CD4-positive, alpha-beta T cell treated with Interleukin-4 for 4 hours (primary cell): Measurements from ENCODE around the gene KCND1.

ENCODE experiments used
- DNase-seq: peaks from one replicate; pipeline ENCODE4 v3.0.0-alpha.2; 2020

KCND1 gene

DNA sequence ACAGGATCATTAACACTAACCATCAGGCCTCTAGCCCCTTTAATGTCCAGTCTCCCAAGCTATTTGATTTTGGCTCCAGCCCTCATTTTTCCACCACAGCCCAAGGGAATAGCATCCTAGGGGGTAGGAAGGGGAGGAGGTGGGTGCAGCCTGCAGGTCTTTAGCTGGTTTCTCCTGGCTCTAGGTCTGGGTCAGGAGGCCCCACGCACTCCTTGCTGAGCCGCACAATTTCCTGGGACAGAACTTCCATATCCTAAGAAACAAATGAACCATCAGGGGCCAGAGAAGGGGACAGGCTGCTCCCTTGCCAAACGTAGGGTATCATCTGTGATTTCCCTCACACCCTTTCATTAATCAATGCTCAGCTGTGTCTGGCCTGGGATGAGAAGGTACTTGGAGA, 2.4 kb upstream of the KCND1 start:
- DNase-seq: no peak

DNA sequence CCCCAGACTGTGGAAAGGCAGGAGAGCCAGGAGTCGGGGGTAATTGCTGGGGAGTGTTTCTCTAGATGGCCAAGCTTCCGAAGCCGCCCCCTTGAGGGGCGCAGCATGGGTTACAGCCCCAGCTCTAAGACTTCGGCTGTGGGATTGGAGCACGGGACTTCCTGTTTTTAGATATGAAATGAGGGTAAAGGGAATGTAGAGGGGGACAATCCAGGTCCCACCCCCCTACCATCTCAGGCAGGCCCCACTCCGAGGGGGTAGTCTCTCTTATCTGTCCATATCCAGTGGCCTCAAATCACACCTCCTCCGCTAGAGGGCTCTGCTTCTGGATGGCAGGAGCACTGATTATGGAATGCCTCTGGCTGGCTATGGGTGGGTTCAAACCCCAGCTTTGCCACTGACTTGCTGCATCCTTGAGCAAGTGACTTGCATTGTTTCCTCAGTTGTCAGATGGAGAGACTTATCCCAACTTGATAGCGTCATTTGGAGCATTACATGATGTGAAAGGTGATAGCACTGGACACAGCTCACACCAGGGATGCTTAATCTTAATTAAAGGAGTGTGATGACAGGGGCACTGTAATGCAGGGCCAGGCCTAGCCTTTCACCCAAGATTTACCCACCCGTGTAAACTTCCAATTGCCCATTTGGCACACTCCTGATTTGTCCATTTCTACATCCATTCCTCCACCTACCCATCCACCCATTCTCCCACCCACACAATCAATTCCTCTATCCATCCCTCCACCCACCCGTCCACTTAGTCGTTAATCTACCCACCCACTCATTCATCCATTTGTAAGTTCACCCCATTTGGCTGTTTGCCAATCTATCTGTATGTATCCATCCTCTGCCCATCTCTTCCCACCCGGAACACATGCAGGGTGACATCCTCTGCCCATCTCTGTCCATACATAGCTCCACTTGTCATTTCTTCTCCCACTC, 848 bp upstream of the KCND1 start:
- peak; percentile 25 for DNase-seq

DNA sequence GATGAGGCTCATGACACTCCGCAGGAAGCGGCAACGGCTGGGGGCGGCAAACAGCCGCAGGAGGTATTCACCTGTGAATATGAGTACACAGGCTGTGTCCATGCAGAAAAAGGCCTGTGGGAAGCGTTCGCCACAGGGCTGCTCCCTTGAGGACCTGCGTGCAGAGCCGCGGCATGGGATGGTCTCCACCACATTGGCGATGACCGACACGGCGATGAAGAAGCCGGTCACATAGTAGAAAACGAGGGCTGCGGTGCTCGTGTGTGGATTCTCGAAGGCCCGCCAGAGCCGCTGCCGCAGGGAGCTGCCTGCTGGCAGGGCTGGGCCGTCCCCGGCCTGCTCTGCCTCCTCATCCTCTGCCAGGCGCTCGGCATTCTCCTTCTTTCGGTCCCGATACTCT, 2.2 kb downstream of the KCND1 start:
- no peak for DNase-seq

DNA sequence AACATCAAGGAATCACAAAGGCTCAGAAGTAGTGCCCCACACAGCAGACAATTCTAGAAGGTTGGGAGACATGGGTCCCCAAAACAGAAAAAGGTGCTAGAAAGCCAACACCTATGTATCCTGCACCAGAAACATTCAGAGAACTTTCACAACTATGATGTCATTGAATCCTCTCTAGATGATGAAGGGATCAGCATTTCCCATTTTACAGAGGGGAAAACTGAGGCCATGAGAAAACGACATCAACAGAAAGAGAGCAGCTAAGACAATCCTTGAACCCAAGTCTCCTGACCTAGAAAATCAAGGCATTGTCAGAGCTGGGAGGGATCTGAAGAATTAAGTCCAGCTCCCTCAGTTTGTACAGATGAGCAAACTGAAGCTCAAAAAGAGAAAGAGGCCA, 3.3 kb downstream of the KCND1 start:
- no peak for DNase-seq

DNA sequence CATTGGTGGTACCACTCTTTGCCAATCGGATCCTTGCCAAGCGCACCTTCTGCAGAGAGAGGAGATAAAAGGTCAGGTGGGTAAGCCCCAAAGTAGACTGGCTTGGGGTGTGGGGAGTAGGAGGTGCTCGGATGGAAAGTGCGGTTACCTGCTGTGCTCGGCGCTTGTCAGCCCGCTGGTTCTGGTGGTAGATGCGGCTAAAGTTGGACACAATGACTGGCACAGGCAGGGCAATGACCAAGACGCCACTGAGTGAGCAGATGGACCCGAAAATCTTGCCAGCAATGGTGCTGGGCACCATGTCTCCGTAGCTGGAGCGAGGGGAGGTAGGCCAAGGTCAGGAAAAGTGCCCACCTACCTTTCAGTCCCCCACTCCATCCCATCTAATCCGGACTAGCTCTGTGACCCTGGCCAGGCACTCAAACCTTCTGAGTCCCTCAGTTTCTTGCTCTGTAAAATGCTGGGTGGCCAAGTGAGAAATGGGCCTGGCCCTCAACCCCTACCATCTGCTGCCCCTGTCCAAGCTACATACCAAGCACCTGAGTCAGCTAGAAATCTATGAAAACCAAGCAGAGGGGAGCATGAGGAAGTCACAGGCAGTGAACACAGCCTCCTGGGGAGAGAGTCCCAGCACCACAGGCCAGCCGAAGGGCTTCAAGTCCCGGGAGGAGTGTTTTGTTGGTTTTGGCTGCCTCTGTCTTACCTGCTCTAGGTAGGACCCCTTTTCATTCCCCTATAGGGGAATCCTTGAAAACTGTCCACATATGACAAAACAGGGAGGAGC, 4.7 kb downstream of the KCND1 start:
- no peak for DNase-seq

DNA sequence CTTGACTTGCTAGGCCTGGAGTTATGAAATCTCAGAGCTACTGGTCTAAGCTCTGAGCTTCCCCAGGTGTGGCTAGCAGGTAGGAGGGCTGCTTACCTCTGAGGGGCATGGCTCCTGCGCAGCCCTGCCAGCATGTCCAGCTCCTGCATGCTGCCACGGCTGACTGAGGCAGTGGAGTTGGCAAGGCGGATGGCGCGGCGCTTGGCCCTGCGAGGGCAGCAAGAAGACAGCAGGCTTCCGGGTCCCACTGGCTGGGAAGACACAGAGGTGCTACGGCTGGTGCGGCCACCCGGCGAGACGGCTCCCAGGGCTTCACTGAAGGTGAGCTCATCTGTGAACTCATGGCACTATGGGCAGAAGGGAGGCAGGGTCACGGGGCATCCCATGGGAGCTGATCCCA, 5.7 kb downstream of the KCND1 start:
- no peak for DNase-seq

DNA sequence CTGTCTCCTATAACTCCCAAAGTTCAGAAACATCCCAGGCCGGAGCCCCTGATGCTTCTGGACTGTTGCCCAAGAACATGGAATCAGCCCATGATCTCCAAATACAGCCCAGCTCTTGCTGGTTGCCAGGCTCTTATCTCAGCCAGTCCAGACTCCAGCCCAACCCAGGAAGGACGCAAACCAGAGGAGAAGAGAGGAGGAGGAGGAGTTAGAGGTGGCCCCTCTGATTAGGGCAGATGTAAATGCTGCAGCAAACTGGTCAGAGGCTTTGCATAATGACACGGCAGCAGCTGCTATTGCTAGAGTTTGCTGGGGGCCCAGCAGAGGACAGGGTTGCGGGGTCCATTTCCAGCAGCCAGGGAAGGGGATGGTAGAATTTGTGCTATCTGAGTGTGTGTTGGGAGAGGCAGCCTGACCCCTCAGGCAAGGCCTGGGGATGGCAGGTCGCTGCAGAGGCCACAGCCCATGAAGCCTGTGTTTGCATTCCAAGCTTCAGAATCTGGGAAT, 10.0 kb downstream of the KCND1 start:
- DNase-seq: no peak

DNA sequence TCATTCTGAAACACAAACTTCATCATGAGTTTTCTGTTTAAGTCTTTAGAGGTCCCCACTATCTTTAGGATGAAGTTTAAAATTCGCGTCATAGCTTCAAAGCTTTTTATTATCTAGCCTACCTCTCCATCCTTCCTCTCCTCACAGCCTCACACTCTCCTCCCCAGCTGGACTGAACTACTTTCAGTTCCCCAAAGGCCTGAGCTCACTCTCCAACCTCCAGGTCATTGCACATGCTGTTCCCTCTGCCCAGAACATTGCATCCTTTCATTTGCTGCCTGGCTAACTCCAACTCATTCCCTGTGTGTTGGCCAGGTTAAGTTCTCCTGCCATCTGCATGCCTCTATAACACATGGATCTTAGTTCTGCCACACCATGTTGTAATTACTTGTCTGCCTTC, 11.4 kb downstream of the KCND1 start:
- DNase-seq: no peak

DNA sequence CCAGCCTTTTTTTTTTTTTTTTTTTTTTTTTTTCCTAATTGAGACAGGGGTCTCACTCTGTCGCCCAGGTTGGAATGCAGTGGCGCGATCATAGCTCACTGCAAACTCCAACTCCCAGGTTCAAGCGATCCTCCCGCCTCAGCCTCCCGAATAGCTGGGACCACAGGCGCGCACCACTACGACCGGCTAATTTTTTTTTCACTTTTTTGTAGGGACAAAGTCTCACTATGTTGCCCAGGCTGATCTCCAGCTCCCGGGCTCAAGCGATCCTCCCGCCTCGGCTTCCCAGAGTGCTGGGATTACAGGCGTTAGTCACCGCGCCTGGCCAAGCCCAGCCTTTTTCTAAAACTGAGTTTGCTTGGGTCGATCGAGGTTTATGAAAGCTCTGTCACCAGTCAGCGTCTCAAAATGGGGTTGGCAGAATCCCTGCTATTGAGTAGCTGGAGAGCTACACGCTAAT, 13.0 kb downstream of the KCND1 start:
- no peak for DNase-seq

DNA sequence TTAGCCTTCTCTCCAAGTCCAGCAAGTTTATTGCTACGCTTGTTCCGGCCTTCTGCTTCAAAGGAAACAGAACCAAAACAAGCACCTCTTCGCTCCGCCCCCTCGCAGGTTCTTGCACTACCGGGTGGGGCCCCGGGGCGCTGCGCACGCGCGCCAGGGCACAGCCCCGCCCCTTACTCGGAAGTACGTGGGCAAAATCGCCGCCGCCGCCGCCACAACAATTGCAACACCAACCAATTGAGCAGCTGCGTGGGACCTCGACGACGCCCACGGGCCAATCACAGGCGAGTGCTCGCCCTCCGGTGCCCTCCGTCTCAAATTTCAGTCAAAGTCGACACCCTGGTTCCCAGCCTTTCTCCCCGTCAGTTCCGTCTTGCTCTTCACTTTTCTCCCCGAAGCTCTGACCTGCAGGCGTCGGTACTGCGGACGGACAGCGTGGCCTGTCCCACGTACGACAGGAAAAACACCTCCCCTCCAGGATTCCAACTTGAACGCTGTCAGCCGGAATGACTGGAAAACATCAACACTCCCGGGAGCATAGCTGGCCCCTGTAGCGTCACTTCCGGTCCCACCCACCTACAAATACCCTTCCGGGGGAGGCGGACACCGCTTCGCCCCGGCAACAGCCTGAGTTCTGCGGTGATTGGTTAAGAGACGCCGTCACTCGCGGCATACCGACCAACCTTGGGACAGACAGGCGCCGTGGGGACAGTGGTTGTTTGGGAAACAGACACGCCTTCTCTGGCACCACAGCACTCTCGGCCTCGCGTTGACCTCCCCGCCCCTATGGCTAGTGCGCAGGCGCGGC, 13.6 kb downstream of the KCND1 start:
- peak; percentile 98 for DNase-seq

DNA sequence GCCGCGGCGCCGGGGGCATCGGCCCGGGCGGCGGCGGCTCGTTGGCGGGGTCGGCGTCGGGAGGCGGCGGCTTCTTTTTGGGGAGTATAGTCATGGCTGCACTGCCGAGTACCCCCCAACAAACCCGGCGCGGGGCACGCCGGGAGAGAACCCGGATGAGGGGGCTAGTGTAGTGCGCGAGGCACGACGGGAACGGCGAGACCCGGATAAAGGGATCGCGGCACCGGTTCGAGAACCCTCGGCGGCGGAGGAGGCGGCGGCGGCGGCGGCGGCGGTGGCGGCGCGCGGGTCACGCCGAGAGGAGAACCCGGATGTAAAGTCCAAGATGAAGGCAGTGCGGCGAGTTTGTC, 14.2 kb downstream of the KCND1 start, which contains the start of gene OTUD5:
Gene OTUD5 (minus strand): TSS at position 131 of the 350 bp plus-strand sequence. CDS start 37 bp downstream, at position 94.
- DNase-seq: peak; percentile 83

DNA sequence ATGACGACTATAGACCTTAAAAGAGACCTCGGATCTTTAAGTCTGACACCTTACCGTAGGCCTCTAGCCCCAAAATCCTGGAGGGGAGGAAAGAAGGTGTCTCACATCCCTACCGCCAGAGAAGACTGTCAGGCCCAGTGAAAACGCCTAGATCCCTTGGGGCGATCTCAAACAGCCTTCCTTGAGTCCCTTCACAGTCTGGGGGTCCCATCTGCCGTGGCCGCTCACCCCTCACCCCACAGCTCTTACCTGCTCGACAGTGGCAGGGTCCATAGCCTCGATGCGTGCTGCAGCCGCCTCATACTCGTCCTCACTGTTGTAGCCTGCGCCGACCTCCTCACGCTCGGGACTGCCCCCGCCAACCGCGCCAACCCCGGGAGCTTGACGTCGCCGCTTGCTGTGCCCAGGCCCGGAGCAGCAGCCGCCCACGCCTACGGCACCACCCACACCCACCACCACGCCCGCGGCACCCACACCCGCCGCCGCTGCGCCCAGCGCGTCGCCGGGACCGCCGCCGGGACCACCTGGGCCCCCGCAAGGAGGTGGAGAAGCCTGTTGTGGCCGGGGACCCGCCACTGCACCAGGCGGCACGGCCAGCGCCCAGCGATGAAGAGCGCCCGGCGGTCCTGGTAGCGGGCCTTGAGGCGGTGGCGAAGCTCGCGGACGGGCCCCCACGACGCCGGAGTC, 14.8 kb downstream of the KCND1 start:
- peak; percentile 39 for DNase-seq

DNA sequence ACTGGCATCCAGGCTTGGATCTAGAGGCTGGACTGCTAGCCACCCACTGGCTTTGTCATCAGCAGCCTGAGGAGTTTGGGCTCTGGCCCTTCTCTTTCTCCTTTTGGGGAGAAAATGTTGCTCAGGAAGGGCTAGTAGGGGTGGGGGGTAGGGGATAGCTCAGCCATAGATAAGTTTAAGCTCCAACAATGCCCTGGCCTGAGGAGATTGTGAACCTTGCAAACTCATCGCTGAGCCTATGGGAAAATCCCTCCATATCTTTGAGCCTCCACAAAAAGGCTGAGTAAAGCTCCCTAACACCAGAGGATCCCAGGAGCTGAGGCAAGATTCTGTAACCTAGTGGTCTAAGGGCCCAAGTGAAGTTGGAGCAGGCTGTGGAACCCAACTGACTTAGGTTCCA, 23.1 kb downstream of the KCND1 start:
- no peak for DNase-seq

DNA sequence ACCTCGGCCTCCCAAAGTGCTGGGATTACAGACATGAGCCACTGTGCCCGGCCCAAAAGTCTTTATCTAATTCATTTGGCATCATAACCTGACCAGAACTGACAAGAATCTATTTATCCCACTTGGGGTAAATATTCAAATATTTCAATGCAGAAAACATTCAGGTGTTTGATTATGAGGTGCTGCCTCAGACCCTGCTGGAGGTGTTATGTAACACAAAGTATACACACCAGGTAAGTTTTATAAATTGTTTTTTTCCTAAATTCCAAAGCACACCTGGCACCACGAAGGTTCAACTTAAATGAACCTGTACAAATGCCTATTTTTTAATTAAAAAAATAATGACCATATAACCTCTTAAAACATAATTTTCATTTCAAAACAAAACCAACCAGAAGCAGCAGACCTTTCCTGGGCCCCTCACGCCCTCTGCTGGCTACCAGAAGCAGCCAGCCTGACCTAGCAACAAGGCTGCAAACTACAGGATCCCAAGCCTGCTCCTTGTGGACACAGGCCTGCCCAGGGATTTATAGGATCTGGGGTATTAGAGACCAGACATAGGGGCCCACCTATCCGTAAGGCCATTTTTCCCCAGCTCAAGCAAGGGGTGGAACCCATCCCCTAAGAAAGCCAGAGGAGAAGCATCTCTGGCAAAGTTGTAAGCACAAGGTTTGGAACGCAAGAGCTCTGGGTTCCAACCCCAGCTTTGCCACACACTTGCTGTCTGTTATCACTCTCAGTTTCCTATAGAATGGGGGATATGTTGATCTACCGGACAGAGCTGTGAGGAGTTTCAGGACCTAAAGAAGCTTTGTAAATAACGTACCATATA, 25.9 kb downstream of the KCND1 start:
- DNase-seq: peak; percentile 46

DNA sequence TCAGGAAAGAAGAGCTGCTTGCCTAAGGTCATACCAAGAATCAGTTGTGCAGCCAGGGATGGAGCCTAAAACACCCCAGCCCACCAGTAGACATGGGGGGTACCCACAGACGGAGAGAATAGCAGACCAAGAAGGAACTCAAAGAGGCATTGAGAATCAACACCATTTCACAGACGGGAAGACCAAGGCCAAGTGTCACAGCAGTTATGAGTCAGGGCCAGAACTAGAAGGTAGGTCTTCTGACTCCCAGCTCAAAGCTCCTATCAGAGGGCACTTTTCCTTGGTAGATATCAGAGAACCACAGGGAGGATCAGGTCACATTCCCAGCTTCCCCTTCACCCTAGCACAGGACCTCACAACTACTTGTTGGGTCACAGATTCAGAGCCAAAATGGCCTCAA, 28.7 kb downstream of the KCND1 start:
- DNase-seq: no peak

DNA sequence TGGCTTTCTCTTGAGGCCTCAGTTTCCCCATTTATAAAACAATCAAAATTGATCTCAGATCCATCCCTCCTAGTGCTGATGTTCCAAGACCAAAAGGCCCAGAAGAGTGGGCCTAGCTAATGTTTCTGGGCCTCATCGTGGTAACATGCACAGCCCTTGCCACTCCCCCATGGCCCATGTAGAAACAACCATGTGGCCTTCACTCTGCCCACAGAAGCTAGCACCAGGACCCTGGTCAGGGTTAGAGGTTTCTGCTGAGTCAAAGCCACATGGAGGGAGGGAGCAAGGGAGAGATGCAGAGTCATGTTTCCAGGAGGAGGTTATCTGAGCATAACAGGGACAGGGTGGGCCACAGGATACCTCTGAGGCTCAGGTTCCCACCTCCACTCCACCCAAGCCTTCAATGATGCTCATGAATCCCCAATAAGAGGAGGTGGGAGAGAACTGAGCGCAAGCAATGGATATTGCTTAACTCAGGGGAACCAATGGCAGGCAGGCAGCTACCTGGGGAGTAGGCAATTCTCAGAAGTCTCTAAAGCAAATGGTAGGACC, 31.2 kb downstream of the KCND1 start:
- no peak for DNase-seq

DNA sequence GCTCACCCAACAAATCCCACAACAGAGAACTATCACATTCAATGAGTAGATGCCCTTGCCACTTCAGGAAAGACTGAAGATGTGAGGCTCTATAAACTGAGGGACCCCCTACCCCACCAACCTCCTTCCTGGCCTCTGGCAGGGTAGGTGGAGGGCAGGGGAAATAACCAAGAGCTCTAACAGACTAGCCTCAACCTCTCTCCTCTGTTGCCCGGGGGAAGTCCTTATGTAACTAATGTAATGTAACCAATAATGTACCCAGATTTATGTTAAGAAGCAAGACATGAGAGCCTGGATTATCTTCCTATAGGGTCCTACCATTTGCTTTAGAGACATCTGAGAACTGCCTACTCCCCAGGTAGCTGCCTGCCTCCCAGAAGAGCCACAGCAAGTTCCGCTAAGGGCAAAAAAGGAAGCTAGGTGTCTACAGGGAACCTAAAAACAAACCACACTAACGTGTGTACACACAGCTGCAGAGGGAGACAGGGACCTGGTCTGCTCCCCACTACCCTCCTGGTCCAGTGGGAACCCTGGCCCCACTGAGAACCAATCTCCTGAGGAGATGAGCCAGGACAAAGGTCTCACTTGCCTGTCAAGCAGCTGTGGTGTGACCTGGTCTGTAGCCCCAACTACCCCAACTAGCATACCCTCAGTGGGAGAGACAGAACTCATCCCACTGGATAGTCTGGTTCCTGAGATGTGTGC, 32.0 kb downstream of the KCND1 start:
- peak; percentile 27 for DNase-seq

DNA sequence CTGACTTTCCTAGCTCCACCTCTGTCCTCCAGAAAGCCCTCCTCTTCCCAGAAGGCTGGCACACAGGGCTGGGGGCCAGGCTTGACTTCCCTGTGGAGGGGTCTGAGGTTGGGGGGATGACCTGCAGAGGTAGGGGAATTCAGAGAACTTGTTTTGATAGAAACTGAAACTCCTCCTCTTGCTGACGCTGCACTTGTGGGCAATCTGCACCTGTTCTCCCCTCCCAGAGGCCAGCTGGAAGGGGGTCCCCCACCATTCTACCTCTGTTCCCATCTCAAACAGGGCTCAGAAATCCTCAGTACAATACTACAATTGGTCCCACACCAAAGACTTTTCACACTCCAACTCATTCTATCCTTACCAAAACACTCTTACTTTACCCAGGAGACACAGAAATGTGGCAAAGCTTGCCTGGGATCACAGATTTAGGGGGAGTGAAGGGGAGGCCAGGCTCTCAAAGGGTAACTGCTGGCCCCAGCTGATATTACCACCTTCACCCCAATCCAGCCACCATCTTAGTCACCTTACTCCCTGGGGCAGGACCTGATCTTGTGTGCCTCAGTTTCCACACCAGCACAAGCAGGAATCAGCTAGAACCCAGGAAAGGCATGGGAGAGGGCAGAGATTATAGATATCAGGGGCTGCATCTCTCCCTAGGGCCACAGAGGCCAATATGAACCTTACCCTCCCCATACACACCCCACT, 32.8 kb downstream of the KCND1 start:
- peak; percentile 75 for DNase-seq

DNA sequence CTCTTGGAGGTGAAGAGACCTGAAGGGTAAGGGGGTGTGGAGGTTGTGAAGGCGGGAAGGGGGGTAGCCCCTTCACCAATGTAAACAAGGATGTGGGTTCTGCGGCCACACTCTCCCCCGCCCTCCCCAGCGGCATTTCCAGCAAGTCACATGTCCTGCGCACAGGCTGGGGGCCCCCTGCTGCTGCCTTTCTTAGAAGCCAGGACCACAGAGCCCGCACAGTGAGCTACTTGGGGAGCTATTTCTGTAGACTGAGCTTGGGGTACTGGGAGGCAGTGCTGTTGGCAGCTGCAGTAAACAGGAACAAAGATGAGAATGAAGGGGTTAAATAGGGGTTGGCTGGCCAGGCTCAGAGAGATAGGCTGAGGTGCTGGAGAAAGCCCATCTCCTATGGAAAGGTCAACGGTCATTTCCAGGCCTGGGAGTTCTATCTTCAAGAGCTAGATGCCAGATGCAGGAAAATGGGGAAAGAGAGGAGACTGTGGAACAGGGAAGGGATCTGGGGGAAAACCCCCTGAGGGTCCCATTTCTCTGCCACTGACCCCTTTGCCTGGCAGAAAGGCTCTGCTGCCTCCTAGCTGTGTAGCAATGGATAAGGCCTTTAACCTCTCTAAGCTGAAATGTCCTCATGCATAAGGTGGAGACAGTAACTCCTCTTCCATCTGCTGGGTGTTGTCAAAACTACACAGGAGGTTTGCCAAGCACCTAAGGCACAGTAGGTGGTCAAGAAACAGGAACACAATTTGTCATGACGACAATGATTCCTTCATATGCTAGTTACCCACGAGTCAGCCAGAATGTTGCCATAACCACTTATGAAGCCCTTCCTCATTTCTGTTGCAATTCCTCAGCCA, 34.4 kb downstream of the KCND1 start:
- DNase-seq: peak; percentile 92
